Fibroblast of lung (primary cell): ENCODE data around the gene PDIA2.

ENCODE experiments used
- CTCF ChIP-seq, 2 donors: IDR thresholded peaks in 1 of 2; conservative IDR thresholded peaks in 1 of 2; 1 replicate in 1 of 2; 2 replicates in 1 of 2; pipeline ENCODE4 v1.5.1; 2011 to 2012; ENCODE audit warnings: low read length in 2 of 2, control low read depth in 1 of 2, inconsistent platforms in 1 of 2, low read depth in 1 of 2, mild to moderate bottlenecking in 1 of 2
- EZH2 ChIP-seq: IDR thresholded peaks from 2 replicates; pipeline ENCODE4 v1.5.1; 2012; ENCODE audit warnings: low read length, control low read depth, mild to moderate bottlenecking; ENCODE audit errors: missing control alignments

DNA sequence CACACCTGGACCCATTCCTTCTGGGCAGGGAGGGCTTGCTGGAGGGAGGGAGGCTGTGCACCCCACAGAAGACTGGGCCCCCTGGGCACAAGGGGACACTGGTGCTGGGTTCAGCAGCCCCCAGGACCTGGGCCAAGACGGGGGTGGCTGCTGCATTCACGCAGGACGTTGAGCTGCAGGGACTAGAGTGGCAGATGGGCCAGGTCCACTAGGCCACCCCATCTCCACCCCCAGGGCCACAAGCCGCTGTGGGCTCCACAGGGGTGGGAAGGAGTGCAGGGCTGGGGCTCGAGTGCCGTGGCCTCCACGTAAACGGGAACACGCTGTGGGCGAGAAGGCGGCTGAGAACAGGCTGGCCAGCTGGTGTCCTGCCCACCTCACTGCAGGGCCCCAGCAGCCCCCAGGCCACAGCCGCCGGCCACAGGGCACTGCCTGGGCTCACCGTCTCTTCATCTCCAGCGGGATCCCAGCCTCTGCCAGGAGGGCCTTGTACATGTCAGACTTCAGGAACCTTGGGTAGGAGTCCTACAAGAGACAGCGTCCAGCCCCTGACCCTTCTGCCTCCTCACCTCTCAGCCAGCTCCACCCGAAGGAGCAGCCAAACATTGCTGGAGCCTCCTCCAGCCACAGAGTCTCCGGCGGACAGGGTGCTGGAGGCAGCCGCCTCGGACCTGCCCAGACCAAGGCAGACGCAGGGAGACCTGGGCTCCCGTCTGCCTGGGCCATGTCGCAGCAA is 13.7 kb upstream of the PDIA2 start:
- no peak for TF ChIP-seq EZH2
- no peak for TF ChIP-seq CTCF (conservative IDR thresholded peaks at IDR 0.05 in 1 of 2, IDR thresholded peaks at IDR 0.05 in 1 of 2; ENCODE audit: low read depth in 1 of 2, low read length in 2 of 2)
